HEK293 (cell line): ENCODE measurements around the gene LCNL1.

Experiments
- KLF7 ChIP-seq: fragments of 450-650 bp; formaldehyde crosslinking; IDR thresholded peaks from 2 replicates; pipeline ENCODE4 v1.5.1; 2016; ENCODE audit warnings: missing biosample characterization, missing genetic modification characterization, borderline replicate concordance
- TF ChIP-seq, protein P1 (sequence below): fragments of 450-650 bp; formaldehyde crosslinking; IDR thresholded peaks from 2 replicates; pipeline ENCODE4 v1.5.1; 2016; ENCODE audit warnings: missing biosample characterization, missing genetic modification characterization

DNA sequence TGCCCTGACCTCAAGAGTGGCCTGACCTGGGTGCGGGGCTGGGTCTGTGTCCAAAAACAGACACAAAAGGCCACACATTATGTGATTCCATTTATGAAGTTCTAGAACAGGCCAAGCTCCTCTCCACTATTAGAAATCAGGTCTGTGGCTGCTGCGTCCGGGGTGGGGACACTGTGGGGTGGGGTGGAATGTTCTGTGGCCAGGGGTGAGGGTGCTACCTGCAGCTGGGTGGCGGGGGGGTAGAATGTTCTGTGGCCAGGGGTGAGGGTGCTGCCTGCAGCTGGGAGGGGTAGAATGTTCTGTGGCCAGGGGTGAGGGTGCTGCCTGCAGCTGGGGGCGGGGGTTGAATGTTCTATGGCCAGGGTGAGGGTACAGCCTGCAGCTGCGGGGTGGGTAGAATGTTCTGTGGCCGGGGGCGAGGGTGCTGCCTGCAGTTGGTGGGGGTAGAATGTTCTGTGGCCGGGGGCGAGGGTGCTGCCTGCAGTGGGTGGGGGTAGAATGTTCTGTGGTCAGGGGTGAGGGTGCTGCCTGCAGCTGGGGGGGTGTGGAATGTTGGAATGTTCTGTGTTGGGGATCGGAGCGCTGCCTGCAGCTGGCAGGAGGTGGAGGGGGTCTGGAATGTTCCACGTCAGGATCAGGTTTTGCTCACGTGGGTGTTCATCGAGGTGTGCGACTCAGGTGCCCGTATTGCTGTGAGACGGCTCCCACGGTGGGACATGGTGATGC is 22.4 kb upstream of the LCNL1 start:
- no peak for TF ChIP-seq KLF7
- TF ChIP-seq, protein P1, sequence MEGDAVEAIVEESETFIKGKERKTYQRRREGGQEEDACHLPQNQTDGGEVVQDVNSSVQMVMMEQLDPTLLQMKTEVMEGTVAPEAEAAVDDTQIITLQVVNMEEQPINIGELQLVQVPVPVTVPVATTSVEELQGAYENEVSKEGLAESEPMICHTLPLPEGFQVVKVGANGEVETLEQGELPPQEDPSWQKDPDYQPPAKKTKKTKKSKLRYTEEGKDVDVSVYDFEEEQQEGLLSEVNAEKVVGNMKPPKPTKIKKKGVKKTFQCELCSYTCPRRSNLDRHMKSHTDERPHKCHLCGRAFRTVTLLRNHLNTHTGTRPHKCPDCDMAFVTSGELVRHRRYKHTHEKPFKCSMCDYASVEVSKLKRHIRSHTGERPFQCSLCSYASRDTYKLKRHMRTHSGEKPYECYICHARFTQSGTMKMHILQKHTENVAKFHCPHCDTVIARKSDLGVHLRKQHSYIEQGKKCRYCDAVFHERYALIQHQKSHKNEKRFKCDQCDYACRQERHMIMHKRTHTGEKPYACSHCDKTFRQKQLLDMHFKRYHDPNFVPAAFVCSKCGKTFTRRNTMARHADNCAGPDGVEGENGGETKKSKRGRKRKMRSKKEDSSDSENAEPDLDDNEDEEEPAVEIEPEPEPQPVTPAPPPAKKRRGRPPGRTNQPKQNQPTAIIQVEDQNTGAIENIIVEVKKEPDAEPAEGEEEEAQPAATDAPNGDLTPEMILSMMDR (tag by site-specific recombination), result no peak
